Measurements from ENCODE around the gene DGKB.

The DGKB gene

DNA sequence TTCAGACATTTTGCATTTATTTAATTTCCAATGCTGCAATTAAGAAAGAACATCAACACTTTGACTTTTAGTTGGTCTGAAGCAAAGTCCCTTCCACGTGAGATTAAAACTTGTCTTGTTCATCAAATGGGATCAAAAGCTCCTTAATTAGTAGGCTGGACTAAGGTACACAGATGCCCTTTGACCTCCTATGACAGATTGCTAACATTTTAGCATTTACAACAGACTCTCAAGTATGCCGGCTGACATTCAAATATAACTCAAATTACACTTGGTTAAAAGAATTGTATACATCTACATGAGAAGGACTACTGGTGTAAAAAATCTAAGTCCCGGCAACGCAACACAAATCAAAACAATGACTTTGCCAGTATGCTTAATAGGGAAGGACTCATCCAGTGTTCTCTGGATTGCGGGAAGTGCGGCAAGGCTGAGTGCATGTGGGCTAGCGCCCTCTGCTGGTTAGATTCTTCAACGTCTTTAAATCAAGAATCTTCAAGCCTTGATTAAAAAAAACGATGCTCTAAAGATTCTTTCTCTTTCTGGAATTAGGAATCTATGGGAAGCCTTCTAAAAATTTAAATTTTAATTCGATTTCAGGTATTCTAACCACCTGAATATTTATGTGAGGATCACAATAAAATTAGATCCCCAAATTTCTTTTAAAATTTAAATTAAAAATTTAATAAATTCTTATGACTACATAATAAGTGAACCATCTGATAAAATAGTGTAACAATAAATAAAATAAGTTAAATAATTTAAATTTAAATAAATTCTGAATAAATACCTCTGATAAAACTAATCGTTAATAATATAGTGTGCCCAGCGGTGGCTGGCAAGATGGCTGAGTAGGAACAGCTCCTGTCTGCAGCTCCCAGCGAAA lies 444.7 kb downstream of the DGKB start:
- TF ChIP-seq, protein P1, sequence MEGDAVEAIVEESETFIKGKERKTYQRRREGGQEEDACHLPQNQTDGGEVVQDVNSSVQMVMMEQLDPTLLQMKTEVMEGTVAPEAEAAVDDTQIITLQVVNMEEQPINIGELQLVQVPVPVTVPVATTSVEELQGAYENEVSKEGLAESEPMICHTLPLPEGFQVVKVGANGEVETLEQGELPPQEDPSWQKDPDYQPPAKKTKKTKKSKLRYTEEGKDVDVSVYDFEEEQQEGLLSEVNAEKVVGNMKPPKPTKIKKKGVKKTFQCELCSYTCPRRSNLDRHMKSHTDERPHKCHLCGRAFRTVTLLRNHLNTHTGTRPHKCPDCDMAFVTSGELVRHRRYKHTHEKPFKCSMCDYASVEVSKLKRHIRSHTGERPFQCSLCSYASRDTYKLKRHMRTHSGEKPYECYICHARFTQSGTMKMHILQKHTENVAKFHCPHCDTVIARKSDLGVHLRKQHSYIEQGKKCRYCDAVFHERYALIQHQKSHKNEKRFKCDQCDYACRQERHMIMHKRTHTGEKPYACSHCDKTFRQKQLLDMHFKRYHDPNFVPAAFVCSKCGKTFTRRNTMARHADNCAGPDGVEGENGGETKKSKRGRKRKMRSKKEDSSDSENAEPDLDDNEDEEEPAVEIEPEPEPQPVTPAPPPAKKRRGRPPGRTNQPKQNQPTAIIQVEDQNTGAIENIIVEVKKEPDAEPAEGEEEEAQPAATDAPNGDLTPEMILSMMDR (conservative IDR thresholded peaks at IDR 0.05; ENCODE audit: low read length), result peak; percentile 94
- DNase-seq (ENCODE audit: low read depth), result peak; percentile 80
- no peak overlapping the region; the same call in 1 of the 2 replicates for H3K4me3 ChIP-seq (ENCODE audit: low read length)

DNA sequence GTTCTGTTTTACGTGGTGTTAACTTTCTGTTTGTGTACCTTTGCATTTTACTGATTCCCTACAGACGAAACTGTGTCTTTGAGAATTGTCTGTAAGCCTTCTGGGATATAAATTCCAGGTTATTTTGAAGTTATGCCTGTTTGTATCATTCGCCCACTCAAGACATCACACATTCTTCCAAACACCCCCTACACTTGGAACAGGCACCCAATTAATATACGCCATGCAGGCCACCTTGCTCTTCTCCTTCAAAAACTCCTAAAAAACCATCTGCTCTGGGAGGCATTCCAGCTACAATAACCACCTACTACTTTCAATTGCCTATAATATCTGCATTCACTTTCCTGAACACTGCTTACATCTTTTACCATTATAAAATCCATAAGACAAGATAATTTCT lies 453.3 kb downstream of the DGKB start:
- DNase-seq (ENCODE audit: low read depth), result no peak
- TF ChIP-seq, protein P1 (conservative IDR thresholded peaks at IDR 0.05; ENCODE audit: low read length), result no peak
- no peak overlapping the region for H3K4me3 ChIP-seq (ENCODE audit: low read length)

DNA sequence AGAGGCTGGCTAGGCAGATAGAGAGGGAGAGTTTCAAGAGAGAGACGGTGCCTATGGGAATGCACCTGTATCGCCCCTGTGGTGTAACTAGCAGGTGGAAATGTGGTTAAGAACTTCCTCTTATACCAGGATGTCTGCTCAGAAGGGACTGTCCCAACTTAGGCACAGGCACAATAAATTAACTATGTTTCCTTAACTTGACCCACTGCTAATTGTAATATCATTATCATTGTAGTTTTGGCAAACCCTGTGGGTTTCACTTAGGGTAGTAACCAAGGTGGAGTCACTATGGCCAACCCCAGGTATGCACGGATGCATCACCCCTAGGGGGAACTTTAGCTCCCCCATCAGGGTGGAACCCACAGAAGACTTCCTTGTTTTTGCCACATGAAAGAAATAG lies 455.7 kb downstream of the DGKB start:
- TF ChIP-seq, protein P1 (conservative IDR thresholded peaks at IDR 0.05; ENCODE audit: low read length), result no peak
- no peak overlapping the region for H3K4me3 ChIP-seq (ENCODE audit: low read length)
- DNase-seq (ENCODE audit: low read depth), result no peak

DNA sequence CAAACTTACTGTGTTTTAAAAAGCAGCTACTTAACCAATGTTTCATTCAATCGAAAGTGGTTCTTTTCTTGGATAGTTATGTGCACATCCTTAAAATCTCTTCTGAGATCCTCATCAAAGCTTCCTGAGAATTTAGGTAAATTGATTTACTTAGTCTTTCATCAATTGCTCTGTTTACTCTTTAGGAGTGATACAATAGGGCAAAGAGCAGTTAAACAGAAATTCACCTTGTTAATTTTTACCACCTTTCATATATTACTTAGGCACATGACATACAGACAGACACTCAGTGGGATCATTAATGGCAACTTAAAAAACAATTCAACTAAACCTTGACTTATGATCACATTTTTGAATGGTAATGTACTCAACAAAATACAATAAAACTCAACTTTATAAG lies 456.3 kb downstream of the DGKB start:
- DNase-seq (ENCODE audit: low read depth), result no peak
- TF ChIP-seq, protein P1 (conservative IDR thresholded peaks at IDR 0.05; ENCODE audit: low read length), result no peak
- no peak overlapping the region for H3K4me3 ChIP-seq (ENCODE audit: low read length)

DNA sequence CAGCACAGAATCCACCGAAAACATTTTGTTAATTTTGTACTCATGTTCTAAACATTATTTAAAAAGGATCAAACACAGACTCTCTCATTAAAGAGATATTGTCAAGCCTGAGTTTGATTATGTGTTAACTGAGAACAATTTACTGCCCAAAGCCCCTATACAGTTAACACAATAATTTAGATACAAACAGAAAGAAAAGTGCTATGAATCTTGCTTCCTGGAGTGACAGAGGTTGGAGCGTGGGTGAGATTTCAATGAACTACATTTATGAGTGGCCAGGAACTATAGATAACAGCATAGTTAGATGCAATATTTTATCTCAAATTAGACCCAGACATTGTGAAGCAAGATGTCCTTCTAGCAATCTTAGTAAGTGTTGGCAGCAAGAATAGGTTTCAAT lies 464.2 kb downstream of the DGKB start:
- H3K4me3 ChIP-seq (ENCODE audit: low read length), result no peak overlapping the region
- DNase-seq (ENCODE audit: low read depth), result no peak
- TF ChIP-seq, protein P1 (conservative IDR thresholded peaks at IDR 0.05; ENCODE audit: low read length), result no peak

DNA sequence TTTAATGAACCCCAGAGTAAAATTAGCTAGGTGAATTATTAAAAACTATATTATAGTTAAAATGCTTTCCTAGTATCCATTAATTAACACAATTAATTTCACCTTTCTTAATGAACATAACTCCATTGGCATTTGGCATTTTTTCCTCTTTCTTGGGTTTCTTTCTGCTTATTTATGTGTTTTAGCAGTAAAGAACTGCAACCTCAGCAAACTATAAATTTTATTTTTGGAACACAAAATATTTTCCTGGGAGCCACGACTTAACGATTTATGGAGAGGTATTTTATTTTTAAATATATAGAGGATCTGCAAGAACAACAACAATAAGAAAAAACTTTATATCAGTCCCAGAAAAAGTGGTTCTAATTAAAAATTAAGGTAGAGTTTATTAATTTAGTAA lies 465.7 kb downstream of the DGKB start:
- no peak overlapping the region for H3K4me3 ChIP-seq (ENCODE audit: low read length)
- TF ChIP-seq, protein P1 (conservative IDR thresholded peaks at IDR 0.05; ENCODE audit: low read length), result no peak
- no peak for DNase-seq (ENCODE audit: low read depth)

DNA sequence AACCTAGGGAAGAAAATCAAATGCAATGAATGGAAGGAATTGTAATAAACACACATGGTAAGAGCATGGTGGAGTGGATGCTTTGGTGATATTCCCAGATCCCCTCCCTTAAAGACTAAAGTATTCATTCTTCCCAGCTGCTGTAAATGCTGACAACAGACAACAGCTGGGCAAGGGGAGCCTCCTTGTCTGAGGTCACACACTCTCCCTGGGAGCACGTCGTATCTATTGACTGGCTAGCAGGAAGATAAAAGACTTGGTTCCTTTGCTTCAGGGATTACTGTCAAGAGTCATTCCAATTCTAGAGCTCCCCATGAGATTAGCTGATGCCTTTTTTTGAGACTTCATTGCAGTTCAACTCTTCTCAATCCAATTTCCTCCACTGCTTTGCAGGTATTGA lies 469.6 kb downstream of the DGKB start:
- TF ChIP-seq, protein P1 (conservative IDR thresholded peaks at IDR 0.05; ENCODE audit: low read length), result no peak
- no peak overlapping the region for H3K4me3 ChIP-seq (ENCODE audit: low read length)
- no peak for DNase-seq (ENCODE audit: low read depth)
